ENCODE data around the gene MMP12.
"Not testable (repeated sequence)": the region's sequence is repeated elsewhere in the genome, so short reads cannot be mapped to it uniquely, and the experiment has no call there.

MMP12 gene

DNA sequence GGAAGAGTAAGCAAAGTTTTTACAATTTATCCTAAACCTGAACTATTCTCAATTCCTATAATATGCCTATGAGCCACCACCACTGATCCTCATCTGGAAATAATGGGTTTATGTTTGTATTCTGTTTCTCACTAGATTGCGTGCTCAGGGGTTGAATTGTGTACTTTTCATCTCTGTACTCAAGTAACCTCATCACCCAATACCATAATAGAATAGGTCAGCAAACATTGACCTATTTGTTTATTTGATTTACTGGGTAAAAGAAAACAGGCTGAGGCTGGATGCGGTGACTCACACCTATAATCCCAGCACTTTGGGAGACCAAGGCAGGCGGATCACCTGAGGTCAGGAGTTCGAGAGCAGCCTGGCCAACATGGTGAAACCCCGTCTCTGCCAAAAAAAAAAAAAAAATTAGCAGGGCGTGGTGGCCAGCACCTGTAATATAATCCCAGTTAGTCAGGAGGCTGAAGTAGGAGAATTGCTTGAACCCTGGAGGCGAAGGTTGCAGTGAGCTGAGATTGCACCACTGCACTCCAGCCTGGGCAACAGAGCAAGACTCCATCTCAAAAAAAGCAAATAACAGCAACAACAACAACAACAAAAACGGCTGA is 5.3 kb downstream of the MMP12 start:
- not testable (repeated sequence) for H3K23ac ChIP-seq (ENCODE audit: low read length in 2 of 2); H3K14ac ChIP-seq (ENCODE audit: low read length in 2 of 2); H2BK12ac ChIP-seq (ENCODE audit: low read length in 2 of 2); H4K91ac ChIP-seq (ENCODE audit: low read length); H3K4me2 ChIP-seq (ENCODE audit: low read length, poor library complexity, severe bottlenecking); H2BK5ac ChIP-seq (ENCODE audit: low read depth, low read length, poor library complexity, severe bottlenecking); H3K9me3 ChIP-seq (ENCODE audit: control insufficient read depth, low read length); H3K9ac ChIP-seq (ENCODE audit: low read length); H3K27me3 ChIP-seq (ENCODE audit: control insufficient read depth in 1 of 2, insufficient read depth in 1 of 2, low read length in 2 of 2); H3K18ac ChIP-seq (ENCODE audit: low read depth in 1 of 2, low read length in 2 of 2); H2BK120ac ChIP-seq (ENCODE audit: low read depth, low read length); H3K27ac ChIP-seq (ENCODE audit: low read length, poor library complexity, severe bottlenecking); H3K36me3 ChIP-seq (ENCODE audit: control insufficient read depth in 1 of 2, insufficient read depth in 2 of 2, low read depth in 1 of 2, low read length in 2 of 2); H4K8ac ChIP-seq (ENCODE audit: low read length); H3K4me1 ChIP-seq (ENCODE audit: control insufficient read depth, insufficient read depth, low read depth, low read length); H3K4ac ChIP-seq (ENCODE audit: low read depth in 1 of 2, low read length in 2 of 2); H2BK15ac ChIP-seq (ENCODE audit: low read depth, poor library complexity, severe bottlenecking); H3K4me3 ChIP-seq (ENCODE audit: insufficient read depth in 1 of 2, low read depth in 1 of 2, low read length in 2 of 2); H3K79me1 ChIP-seq (replicated peaks; ENCODE audit: low read length, poor library complexity, severe bottlenecking); H2AK5ac ChIP-seq (ENCODE audit: low read length, severe bottlenecking); H2AFZ ChIP-seq (ENCODE audit: low read depth, low read length)
- peak; percentile 80 for DNase-seq
- 56% methylated on average over 5 of the region's 8 CpGs for WGBS

- H3K27me3 ChIP-seq (ENCODE audit: control insufficient read depth in 1 of 2, insufficient read depth in 1 of 2, low read length in 2 of 2), result no peaks in the 10 kb centered on the region
- no peak overlapping the region for H2BK5ac ChIP-seq (ENCODE audit: low read depth, low read length, poor library complexity, severe bottlenecking)
- no peak overlapping the region for H2AK5ac ChIP-seq (ENCODE audit: low read length, severe bottlenecking)
- no peak overlapping the region for H2BK120ac ChIP-seq (ENCODE audit: low read depth, low read length)
- H3K4ac ChIP-seq (ENCODE audit: low read depth in 1 of 2, low read length in 2 of 2), result no peak overlapping the region
- no peak overlapping the region for H3K4me3 ChIP-seq (ENCODE audit: insufficient read depth in 1 of 2, low read depth in 1 of 2, low read length in 2 of 2)
- H2BK12ac ChIP-seq (ENCODE audit: low read length in 2 of 2), result no peak overlapping the region
- H3K36me3 ChIP-seq (ENCODE audit: control insufficient read depth in 1 of 2, insufficient read depth in 2 of 2, low read depth in 1 of 2, low read length in 2 of 2), result no peaks in the 10 kb centered on the region
- H3K27ac ChIP-seq (ENCODE audit: low read length, poor library complexity, severe bottlenecking), result no peak overlapping the region
- peak; percentile 60 for DNase-seq
- H3K18ac ChIP-seq (ENCODE audit: low read depth in 1 of 2, low read length in 2 of 2), result no peak overlapping the region
- no peaks in the 10 kb centered on the region for H3K4me1 ChIP-seq (ENCODE audit: control insufficient read depth, insufficient read depth, low read depth, low read length)
- no peak overlapping the region for H4K8ac ChIP-seq (ENCODE audit: low read length)
- no peak overlapping the region for H2AFZ ChIP-seq (ENCODE audit: low read depth, low read length)
- no peak overlapping the region for H4K91ac ChIP-seq (ENCODE audit: low read length)
- no peak overlapping the region for H2BK15ac ChIP-seq (ENCODE audit: low read depth, poor library complexity, severe bottlenecking)
- no peaks in the 10 kb centered on the region for H3K9me3 ChIP-seq (ENCODE audit: control insufficient read depth, low read length)
- H3K14ac ChIP-seq (ENCODE audit: low read length in 2 of 2), result no peak overlapping the region
- no peak overlapping the region for H3K9ac ChIP-seq (ENCODE audit: low read length)
- H3K23ac ChIP-seq (ENCODE audit: low read length in 2 of 2), result no peak overlapping the region
- H3K4me2 ChIP-seq (ENCODE audit: low read length, poor library complexity, severe bottlenecking), result no peak overlapping the region
- H3K79me1 ChIP-seq (replicated peaks; ENCODE audit: low read length, poor library complexity, severe bottlenecking), result no peaks in the 10 kb centered on the region
- no CpG with 5 or more reads among the region's 3 CpGs for WGBS
These were observed 6.4 kb downstream of the MMP12 start for GRCh38 chr11:102868339-102868738.

DNA sequence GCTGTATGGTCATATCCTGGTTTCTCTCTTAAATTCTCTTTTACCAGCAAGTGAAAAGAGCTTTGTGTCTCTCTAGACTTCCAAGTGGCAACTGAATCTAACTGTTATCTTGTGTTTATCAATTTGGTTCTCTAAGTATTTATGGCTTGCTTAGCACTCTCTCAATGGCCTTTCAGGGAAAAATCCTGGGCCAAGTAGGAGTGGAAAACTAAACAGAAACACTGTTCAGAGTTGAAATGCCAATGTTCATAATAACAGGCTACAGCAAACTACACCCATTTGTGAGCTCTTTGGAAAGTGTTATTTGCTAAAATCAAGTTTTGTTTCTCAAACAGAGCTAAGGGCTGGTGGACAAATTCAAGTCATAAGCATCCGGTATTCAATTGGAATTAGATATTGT is 10.1 kb downstream of the MMP12 start:
- H3K36me3 ChIP-seq (ENCODE audit: control insufficient read depth in 1 of 2, insufficient read depth in 2 of 2, low read depth in 1 of 2, low read length in 2 of 2), result no peaks in the 10 kb centered on the region
- no peak overlapping the region for H2BK12ac ChIP-seq (ENCODE audit: low read length in 2 of 2)
- no peak overlapping the region for H3K27ac ChIP-seq (ENCODE audit: low read length, poor library complexity, severe bottlenecking)
- no peak overlapping the region for H3K14ac ChIP-seq (ENCODE audit: low read length in 2 of 2)
- H3K4ac ChIP-seq (ENCODE audit: low read depth in 1 of 2, low read length in 2 of 2), result no peak overlapping the region
- H3K23ac ChIP-seq (ENCODE audit: low read length in 2 of 2), result no peak overlapping the region
- no peak overlapping the region for H3K4me2 ChIP-seq (ENCODE audit: low read length, poor library complexity, severe bottlenecking)
- no peak overlapping the region for H3K18ac ChIP-seq (ENCODE audit: low read depth in 1 of 2, low read length in 2 of 2)
- H2BK15ac ChIP-seq (ENCODE audit: low read depth, poor library complexity, severe bottlenecking), result no peak overlapping the region
- no peak overlapping the region for H2AK5ac ChIP-seq (ENCODE audit: low read length, severe bottlenecking)
- no peak for DNase-seq
- no peak overlapping the region for H3K4me3 ChIP-seq (ENCODE audit: insufficient read depth in 1 of 2, low read depth in 1 of 2, low read length in 2 of 2)
- no peaks in the 10 kb centered on the region for H3K79me1 ChIP-seq (replicated peaks; ENCODE audit: low read length, poor library complexity, severe bottlenecking)
- H4K91ac ChIP-seq (ENCODE audit: low read length), result no peak overlapping the region
- WGBS, result no CpG with 5 or more reads among the region's 1 CpG
- no peaks in the 10 kb centered on the region for H3K27me3 ChIP-seq (ENCODE audit: control insufficient read depth in 1 of 2, insufficient read depth in 1 of 2, low read length in 2 of 2)
- H3K9ac ChIP-seq (ENCODE audit: low read length), result no peak overlapping the region
- no peaks in the 10 kb centered on the region for H3K4me1 ChIP-seq (ENCODE audit: control insufficient read depth, insufficient read depth, low read depth, low read length)
- no peak overlapping the region for H2BK120ac ChIP-seq (ENCODE audit: low read depth, low read length)
- no peak overlapping the region for H2BK5ac ChIP-seq (ENCODE audit: low read depth, low read length, poor library complexity, severe bottlenecking)
- no peaks in the 10 kb centered on the region for H3K9me3 ChIP-seq (ENCODE audit: control insufficient read depth, low read length)
- no peak overlapping the region for H4K8ac ChIP-seq (ENCODE audit: low read length)
- H2AFZ ChIP-seq (ENCODE audit: low read depth, low read length), result no peak overlapping the region

GRCh38 chr11:102853956-102854355 is 20.8 kb downstream of the MMP12 start:
- Histone ChIP-seq H3K9me3 (ENCODE audit: control insufficient read depth, low read length) (no peaks in the 10 kb centered on the region), H3K36me3 (ENCODE audit: control insufficient read depth in 1 of 2, insufficient read depth in 2 of 2, low read depth in 1 of 2, low read length in 2 of 2) (no peaks in the 10 kb centered on the region), H2AK5ac (ENCODE audit: low read length, severe bottlenecking) (no peak overlapping the region), H2AFZ (ENCODE audit: low read depth, low read length) (no peak overlapping the region), H3K4me1 (ENCODE audit: control insufficient read depth, insufficient read depth, low read depth, low read length) (no peaks in the 10 kb centered on the region), H3K4ac (ENCODE audit: low read depth in 1 of 2, low read length in 2 of 2) (no peak overlapping the region), H2BK12ac (ENCODE audit: low read length in 2 of 2) (no peak overlapping the region), H3K4me3 (ENCODE audit: insufficient read depth in 1 of 2, low read depth in 1 of 2, low read length in 2 of 2) (no peak overlapping the region), H2BK120ac (ENCODE audit: low read depth, low read length) (no peak overlapping the region), H3K9ac (ENCODE audit: low read length) (no peak overlapping the region), H4K8ac (ENCODE audit: low read length) (no peak overlapping the region), H3K18ac (ENCODE audit: low read depth in 1 of 2, low read length in 2 of 2) (no peak overlapping the region), H3K14ac (ENCODE audit: low read length in 2 of 2) (no peak overlapping the region), H2BK15ac (ENCODE audit: low read depth, poor library complexity, severe bottlenecking) (no peak overlapping the region), H3K23ac (ENCODE audit: low read length in 2 of 2) (no peak overlapping the region), H3K79me1 (replicated peaks; ENCODE audit: low read length, poor library complexity, severe bottlenecking) (no peaks in the 10 kb centered on the region), H2BK5ac (ENCODE audit: low read depth, low read length, poor library complexity, severe bottlenecking) (no peak overlapping the region), H4K91ac (ENCODE audit: low read length) (no peak overlapping the region), H3K27ac (ENCODE audit: low read length, poor library complexity, severe bottlenecking) (no peak overlapping the region), H3K27me3 (ENCODE audit: control insufficient read depth in 1 of 2, insufficient read depth in 1 of 2, low read length in 2 of 2) (no peaks in the 10 kb centered on the region), H3K4me2 (ENCODE audit: low read length, poor library complexity, severe bottlenecking) (no peak overlapping the region)
- 100% methylated on average over 1 of the region's 2 CpGs for WGBS
- DNase-seq, result no peak
